Measurements from ENCODE around the gene SARDH. TPM values are rescaled to one million over a fixed set of nuclear protein-coding genes. Genes with fewer than 3 reads are reported as not detected.
"Not testable (repeated sequence)": the region's sequence is repeated elsewhere in the genome, so short reads cannot be mapped to it uniquely, and the experiment has no call there.

The SARDH gene
- total RNA-seq, 1 donor from 2014 or later: 0.63 TPM

DNA sequence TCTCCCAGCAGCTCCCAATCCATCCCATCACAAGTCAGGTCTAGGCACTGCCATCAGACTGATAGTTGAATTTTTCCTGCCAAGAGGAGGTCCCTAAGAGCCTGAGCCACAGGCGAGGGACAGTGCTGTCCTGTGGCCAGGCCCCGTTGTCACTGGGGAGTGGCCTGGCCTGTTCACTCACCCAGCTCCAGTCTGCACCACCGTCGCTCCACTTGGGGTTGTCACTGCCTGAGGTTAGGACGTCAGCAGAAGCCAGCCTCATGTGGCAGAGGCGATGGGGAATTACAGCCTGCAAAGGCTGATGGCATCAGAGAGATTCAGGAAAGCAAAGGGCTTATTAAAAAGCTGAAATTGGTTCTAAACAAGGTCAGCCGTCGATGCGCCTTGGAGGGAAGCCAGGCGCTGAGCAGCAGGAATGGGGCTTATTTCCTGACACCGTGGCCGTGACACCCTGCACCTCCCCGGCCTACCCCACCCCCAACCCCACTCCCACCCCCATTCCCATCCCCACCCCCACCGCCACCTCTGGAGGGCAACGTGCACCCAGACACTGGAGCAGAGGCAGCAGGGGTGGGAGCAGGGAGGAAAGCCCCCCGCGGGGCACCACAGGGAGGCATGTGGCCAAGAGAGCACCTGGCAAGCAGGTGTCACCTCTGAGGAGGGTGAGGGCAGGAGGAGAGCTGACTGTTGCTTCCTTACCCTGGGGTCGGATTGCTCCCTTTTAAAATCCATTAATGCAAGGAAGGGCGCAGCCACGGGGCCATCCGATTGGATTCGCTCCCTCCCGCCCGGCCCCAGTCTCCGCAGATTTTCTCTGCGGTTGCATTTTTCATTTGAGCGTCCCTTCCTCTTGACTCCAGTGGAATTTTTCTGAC lies 105.1 kb downstream of the SARDH start:
- H3K27me3 ChIP-seq (ENCODE audit: low read depth): peaks cover 83% of the 10 kb centered on the region
- no peak overlapping the region for H3K27ac ChIP-seq (replicated peaks)
- DNase-seq: no peak
- H3K9me3 ChIP-seq (replicated peaks): no peaks in the 10 kb centered on the region
- TF ChIP-seq, protein P1, sequence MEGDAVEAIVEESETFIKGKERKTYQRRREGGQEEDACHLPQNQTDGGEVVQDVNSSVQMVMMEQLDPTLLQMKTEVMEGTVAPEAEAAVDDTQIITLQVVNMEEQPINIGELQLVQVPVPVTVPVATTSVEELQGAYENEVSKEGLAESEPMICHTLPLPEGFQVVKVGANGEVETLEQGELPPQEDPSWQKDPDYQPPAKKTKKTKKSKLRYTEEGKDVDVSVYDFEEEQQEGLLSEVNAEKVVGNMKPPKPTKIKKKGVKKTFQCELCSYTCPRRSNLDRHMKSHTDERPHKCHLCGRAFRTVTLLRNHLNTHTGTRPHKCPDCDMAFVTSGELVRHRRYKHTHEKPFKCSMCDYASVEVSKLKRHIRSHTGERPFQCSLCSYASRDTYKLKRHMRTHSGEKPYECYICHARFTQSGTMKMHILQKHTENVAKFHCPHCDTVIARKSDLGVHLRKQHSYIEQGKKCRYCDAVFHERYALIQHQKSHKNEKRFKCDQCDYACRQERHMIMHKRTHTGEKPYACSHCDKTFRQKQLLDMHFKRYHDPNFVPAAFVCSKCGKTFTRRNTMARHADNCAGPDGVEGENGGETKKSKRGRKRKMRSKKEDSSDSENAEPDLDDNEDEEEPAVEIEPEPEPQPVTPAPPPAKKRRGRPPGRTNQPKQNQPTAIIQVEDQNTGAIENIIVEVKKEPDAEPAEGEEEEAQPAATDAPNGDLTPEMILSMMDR (IDR thresholded peaks at IDR 0.05; ENCODE audit: borderline replicate concordance): no peak
- no peaks in the 10 kb centered on the region for H3K36me3 ChIP-seq
- intact Hi-C loops (cut with micrococcal nuclease): no loop called here
- H3K4me1 ChIP-seq: no peaks in the 10 kb centered on the region
- no peak overlapping the region for H3K4me3 ChIP-seq

DNA sequence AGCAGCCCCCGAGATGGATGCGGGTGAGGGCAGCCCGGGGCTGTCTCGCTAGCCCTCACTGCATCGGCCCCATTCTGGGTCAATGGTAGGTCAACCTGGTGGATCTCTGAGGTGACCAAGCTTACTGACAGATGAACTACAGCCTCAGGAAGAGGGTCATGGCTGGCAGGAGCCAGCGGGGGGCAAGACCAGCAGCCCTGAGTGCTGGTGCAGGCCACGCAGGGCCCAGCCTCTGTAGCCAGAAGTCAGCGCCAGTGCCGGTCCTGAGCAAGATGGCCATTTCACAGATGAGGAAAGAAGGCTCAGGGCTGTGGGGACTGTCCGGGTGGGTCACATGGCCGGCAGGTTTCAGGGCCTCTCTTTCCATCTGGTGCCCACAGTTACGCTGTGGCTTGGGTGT lies 107.0 kb downstream of the SARDH start:
- Histone ChIP-seq H3K27ac (replicated peaks) (no peak overlapping the region), H3K4me3 (no peak overlapping the region), H3K36me3 (no peaks in the 10 kb centered on the region), H3K4me1 (no peaks in the 10 kb centered on the region), H3K27me3 (ENCODE audit: low read depth) (peaks cover 64% of the 10 kb centered on the region), H3K9me3 (replicated peaks) (peaks cover 12% of the 10 kb centered on the region)
- TF ChIP-seq, protein P1 (IDR thresholded peaks at IDR 0.05; ENCODE audit: borderline replicate concordance): no peak
- DNase-seq: no peak
- intact Hi-C loops (cut with micrococcal nuclease): no loop called here

DNA sequence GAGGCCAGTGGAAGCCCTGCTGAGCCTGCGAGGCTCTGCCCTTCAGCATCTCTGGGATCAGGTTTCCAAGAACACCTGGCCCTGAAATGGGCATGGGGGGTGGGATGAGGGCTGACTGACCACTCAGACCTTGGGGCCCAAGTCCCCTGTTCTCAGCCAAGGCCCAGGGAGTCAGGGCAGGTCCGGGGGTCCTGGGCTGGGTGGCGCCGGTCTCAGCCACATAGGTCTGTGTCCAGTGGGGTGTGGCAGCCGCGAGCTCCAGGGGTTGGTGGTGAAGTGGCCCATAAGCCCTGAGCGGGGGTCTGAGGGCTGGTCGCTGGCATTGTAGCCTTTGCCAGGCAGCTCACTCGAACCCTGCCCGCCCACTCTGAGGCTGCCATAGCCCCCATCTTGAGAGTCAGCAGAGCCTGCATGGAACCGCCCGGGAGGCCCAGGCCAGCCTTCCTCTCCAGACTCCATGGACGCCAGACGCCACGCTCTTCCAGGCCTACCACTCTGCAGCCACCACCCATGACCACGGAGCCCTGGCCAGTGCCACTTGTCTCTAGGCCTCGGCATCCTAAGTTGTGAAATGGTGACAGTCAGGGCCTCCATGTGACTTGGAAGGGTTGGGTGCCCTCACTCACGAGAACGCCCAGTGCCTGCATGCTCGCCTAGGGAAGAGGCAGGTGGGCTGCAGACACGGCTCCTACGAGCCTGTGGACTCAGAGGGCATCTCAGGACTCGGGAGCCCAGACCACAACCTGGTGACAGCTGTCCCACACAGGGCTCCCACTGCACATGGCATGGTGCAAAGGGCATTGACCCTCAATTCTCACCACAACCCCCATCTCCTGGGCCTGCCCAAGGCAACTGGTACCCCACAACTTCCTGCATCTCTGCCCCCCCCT lies 108.7 kb downstream of the SARDH start:
- DNase-seq: no peak
- H3K9me3 ChIP-seq (replicated peaks): peaks cover 24% of the 10 kb centered on the region
- TF ChIP-seq, protein P1 (IDR thresholded peaks at IDR 0.05; ENCODE audit: borderline replicate concordance): no peak
- H3K4me3 ChIP-seq: no peak overlapping the region
- intact Hi-C loops (cut with micrococcal nuclease): no loop called here
- H3K4me1 ChIP-seq: no peaks in the 10 kb centered on the region
- peaks cover 59% of the 10 kb centered on the region for H3K27me3 ChIP-seq (ENCODE audit: low read depth)
- H3K27ac ChIP-seq (replicated peaks): no peak overlapping the region
- H3K36me3 ChIP-seq: no peaks in the 10 kb centered on the region

DNA sequence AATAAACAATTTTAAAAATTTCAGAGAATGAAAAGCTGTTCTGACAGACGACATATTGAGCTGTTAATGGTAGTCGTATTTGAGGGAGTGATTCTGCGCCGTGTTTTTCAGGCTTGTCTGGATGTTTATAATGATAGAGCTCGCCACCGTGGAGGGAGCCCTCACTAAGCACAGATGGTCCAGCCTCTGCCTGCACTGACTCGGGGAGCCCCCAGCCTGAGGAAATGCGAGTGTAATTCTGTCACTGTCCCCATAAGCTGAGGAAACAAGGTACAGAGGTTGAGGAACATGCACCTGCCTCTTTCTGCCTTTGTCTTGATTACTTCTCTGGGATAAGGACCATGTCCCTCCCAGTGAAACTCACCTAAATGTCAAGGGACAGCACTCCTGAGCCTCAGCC lies 109.4 kb downstream of the SARDH start:
- H3K4me3 ChIP-seq: no peak overlapping the region
- DNase-seq: no peak
- intact Hi-C loops (cut with micrococcal nuclease): no loop called here
- TF ChIP-seq, protein P1 (IDR thresholded peaks at IDR 0.05; ENCODE audit: borderline replicate concordance): no peak
- H3K27me3 ChIP-seq (ENCODE audit: low read depth): peaks cover 55% of the 10 kb centered on the region
- no peak overlapping the region for H3K27ac ChIP-seq (replicated peaks)
- H3K36me3 ChIP-seq: no peaks in the 10 kb centered on the region
- peaks cover 24% of the 10 kb centered on the region for H3K9me3 ChIP-seq (replicated peaks)
- no peaks in the 10 kb centered on the region for H3K4me1 ChIP-seq

DNA sequence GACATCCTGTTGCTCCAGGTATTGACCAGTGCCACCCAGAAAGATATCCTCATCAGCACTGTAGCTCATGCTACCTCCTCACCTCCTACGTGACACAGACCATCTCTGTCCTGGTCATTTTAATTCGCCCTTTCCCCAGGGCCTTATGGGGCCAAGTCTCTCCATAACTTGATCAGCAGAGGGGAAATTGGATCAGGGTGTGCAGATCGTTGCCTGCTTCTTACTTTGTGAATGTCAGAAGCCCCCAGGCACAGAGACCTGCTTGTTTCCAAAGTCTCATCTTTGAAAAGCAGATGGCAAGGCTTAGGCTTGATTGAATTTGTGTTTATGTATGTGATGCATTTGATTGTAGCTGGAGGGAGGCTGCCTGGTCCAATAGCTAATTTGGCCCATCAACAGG lies 110.8 kb downstream of the SARDH start:
- H3K36me3 ChIP-seq: no peaks in the 10 kb centered on the region
- intact Hi-C loops (cut with micrococcal nuclease): no loop called here
- no peak overlapping the region for H3K4me3 ChIP-seq
- no peak for DNase-seq
- H3K27me3 ChIP-seq (ENCODE audit: low read depth): peaks cover 58% of the 10 kb centered on the region
- no peaks in the 10 kb centered on the region for H3K4me1 ChIP-seq
- TF ChIP-seq, protein P1 (IDR thresholded peaks at IDR 0.05; ENCODE audit: borderline replicate concordance): no peak
- H3K9me3 ChIP-seq (replicated peaks): peaks cover 24% of the 10 kb centered on the region
- no peak overlapping the region for H3K27ac ChIP-seq (replicated peaks)

DNA sequence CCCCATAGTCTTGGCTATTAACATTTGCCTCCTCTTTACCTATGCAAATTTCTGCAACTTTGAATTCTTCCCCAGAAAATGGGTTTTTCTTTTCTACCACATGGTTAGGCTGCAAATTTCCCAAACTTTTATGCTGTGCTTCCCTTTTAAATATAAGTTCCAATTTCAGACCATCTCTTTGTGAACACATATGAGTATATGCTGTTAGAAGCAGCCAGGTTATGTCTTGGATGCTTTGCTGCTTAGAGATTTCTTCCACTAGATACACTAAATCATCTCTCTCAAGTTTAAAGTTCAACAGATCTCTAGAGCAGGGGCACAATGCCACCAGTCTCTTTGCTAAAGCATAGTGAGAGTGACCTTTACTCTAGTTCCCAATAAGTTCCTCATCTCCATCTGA lies 112.1 kb downstream of the SARDH start:
- H3K36me3 ChIP-seq; H3K4me1 ChIP-seq; H3K27ac ChIP-seq (replicated peaks); H3K4me3 ChIP-seq; intact Hi-C loops (cut with micrococcal nuclease); DNase-seq: not testable (repeated sequence)
- peaks cover 60% of the 10 kb centered on the region for H3K27me3 ChIP-seq (ENCODE audit: low read depth)
- peaks cover 24% of the 10 kb centered on the region for H3K9me3 ChIP-seq (replicated peaks)
